NOMO-1 treated with dmso at 0.1 percent for 144 hours (cell line): ENCODE results near the gene STX3.
A peak's percentile ranks its signal among the peaks of the same experiment; 100 is the strongest.

ENCODE experiments used
- DNase-seq: peaks from one replicate; lab custom pipeline; 2025; ENCODE audit not compliant: unreplicated experiment; lab: John Stamatoyannopoulos, UW

STX3 gene

DNA sequence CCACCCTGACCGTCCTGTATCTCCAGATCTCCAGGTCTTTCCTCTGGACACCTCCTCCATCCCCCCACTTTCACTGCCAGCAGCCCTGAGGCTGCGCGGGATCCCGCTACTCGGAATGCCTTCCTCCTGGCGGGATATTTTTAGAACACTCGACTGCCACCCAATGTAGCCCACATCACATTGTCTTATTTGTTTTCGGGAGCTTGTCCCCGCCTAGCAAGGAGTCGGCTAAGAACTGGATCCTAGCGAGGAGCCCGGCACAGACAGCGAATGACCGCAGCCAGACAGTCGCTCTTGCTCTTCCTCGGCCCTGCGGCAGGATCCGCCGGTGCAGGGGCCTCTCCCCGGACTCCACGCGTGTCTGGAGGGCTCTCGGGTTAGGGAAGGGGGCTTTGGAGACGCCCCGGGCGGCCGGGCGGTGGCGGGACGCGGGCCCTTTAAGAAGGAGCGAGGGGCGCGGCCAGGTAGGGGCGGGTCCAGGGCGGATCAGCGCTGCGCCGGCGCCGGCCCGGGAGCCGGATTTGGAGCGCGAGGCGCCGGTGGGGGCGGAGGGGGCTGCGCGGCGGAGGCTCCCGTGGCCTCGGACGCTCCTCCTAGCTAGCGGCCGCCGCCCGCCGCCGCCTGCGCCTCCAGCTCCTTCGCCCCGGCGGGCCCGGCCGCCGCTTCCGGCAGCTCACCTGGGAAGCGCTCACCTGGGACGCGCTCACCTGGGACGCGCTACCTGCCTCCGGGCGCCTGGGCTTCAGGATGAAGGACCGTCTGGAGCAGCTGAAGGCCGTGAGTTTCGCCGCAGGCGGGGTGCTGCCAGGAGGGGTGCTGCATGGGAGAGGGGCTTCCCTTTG is at the start of gene STX3:
TSS of gene STX3 (plus strand) at position 518 of the 842 bp plus-strand sequence. CDS start at position 748, 230 bp downstream.
- peak; percentile 58 for DNase-seq

DNA sequence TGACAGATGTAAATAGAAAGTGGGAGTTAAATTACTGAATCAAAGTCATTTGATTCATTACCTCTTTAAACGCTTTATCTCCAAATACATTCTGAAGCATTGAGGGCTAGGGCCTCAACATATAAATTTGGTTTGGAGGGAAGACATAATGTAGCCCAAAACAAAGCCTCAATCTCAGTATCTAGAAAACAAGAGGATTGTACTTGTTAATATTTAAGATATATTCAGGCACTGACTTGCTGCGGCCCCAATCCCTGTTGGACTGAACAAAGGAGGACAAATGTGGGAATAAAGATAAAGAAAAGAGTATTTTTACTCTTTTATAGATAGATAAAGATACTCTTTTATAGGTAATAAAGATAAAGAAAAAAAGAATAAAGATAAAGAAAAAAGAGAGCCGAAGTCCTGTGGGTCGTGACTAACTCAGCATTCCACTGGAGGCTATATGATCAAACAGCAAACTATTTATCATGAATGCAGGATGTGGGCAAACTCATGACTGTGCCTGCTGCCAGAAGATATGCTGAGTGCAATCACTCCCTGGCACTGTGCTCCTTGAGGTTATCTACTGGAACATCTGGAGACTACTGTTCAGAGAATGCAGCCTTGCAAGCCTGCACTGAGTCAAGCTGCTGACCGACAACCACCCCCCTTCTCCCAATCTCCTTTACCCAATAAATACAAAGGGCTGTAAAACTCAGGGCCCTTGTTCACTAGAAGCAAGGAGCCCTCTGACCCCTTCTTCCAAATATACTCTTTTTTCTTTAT is 48.5 kb upstream of the STX3 start:
- DNase-seq, result no peak

DNA sequence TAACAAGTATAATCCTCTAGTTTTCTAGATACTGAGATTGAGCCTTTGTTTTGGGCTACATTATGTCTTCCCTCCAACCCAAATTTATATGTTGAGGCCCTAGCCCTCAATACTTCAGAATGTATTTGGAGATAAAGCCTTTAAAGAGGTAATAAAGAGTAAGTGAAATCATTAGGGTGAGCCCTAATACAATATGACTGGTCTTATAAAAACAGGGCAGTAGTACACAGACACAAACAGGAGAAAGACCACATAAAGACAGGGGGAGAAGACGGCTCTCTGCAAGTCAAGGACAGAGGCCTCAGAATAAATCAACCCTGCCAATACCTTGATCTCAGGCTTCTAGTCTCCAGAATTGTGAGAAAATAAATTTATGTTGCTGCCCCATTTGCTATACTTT is 47.8 kb upstream of the STX3 start:
- DNase-seq, result no peak

DNA sequence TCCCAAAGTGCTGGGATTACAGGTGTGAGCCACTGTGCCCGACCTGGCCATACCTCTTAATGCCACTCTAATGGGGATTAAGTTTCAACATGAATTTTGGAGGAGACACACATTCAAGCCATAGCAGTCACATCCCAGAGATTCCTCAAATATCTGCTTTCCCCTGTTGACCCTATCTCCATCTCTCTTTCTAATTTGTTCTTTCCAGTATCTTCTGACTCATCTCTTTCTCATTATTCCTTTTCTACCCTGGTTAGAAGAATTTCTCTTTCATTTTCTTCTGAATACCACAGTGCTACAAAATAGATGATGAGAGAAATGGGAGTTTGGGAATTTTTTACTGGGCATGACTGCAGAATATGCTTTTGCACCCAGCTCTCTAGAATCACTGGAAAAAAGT is 46.6 kb upstream of the STX3 start:
- DNase-seq, result no peak

DNA sequence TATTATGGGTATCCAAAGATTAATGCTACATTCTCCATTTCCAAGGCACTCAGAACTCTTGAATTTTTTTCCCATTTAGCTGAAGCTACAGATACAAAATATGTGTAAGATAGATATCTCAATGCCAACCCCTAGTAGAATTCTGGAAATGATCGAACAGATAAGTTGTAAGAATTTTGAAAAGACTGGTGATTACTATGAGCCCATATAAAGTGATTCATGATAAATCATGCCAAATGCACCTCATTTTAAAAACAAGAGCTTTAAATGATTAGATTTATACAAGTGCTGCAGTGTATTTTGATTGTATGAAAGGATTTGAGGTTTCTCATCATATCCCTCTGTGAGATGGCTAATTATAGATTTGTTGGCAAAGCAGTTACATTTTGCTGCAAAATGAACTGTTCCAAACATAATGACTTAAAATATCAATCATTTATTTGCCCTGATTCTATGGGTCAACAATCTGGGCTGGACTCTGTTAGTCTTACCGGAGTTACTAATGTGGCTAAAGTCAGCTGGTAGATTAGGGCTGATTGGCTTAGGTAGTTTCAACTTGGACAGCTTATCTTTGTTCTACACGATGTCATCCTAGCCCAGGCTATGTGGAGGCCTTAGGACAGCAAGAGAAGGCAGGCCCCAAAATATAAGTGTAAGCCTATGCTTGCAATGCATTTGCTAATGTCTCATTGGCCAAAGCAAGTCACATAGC is 44.9 kb upstream of the STX3 start:
- no peak for DNase-seq

GRCh38 chr11:59713745-59714144 is 41.4 kb upstream of the STX3 start, which contains the start of gene OR10V1:
OR10V1 (minus strand) TSS chr11:59713845; CDS start chr11:59713845, 0 bp downstream.
- no peak for DNase-seq

- DNase-seq, result no peak
Observed at GRCh38 chr11:59716051-59716450, 39.1 kb upstream of the STX3 start.

GRCh38 chr11:59719556-59719955 is 35.6 kb upstream of the STX3 start:
- no peak for DNase-seq

DNA sequence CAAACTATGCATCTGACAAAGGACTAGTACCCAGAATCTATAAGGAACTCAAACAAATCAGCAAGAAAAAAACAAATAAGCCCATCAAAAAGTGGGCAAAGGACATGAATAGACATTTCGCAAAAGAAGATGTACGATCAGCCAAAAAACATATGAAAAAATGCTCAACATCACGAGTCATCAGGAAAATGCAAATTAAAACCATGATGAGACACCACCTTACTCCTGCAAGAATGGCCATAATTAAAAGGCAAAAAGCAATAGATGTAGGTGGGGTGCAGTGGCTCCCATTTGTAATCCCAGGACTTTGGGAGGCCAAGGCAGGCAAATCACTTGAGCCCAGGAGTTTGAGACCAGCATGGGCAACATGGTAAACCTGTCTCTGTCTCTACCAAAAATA is 31.1 kb upstream of the STX3 start:
- no peak for DNase-seq

DNA sequence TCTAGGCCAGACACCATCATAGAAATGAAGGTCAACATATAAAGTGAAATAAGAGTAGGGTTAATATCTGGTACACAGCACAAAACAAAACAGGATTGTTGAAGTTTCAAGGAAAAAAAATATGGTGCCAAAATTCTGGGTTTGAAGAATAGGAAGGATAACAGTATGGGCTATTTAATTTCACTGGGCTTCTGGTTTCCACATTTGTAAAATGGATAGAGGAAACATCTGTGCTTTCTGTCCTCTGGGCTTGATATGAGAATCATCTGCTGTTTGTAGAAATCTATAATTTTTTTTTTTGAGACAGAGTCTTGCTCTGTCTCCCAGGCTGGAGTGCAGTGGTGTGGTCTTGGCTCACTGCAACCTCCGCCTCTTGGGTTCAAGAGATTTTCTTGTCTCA is 27.8 kb upstream of the STX3 start:
- no peak for DNase-seq

GRCh38 chr11:59728154-59728553 is 27.0 kb upstream of the STX3 start:
- no peak for DNase-seq

- peak; percentile 35 for DNase-seq
Observed at GRCh38 chr11:59728913-59729312, 26.3 kb upstream of the STX3 start.

- DNase-seq, result no peak
Observed at GRCh38 chr11:59729834-59730233, 25.3 kb upstream of the STX3 start.

- no peak for DNase-seq
Observed at GRCh38 chr11:59730896-59731565, 24.1 kb upstream of the STX3 start.

DNA sequence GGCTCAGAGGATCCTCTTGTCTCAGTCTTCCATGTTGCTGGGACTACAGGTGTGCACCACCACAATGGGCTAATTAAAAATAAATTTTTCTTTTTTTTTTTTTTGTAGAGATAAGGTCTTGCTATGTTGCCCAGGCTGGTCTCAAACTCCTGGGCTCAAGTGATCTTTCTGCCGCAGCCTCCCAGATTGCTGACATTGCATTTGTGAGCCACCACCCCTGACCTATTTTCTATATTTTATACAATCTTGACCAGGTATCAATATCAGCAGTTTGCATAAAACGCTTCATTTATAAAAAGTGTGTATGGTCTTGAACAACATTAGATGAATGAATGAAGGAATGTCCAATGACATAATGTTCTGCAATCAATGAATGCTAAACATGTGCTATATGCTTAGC is 9.1 kb upstream of the STX3 start:
- DNase-seq, result no peak

DNA sequence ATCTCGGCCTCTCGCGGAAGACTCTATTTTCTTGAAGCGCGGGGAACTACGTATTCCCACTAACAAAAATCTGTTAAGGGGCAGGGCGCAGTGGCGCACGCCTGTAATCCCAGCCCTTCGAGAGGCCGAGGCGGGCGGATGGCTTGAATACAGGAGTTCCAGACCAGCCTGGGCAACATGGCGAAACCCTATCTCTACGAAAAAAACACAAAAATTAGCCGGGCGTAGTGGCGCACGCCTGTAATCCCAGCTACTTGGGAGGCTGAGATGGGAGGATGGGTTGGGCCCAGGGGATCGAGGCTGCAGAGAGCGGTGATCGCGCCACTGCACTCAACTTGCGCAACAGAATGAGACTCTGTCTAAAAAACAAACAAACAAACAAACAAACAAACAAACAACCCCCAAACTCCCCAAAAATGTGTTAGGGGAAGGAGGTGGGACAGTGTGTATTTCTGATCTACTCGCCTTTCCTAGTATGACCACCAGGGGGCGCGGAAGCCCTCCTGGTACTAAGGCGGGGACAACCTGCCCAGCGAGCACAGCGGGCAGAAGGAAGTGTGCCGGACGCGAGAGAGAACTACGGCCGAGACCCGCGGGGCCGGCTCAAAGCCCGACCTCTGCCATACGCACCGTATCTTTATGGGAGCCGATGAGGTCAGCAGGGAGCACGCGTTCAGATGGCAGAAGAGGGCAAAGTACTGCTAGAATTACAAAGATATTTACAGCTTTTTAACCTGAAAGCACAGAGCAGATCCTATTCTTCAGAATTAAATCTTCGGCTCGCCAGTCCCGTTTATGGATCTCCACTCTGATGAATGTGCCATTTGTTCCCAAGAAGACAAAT is 1.3 kb upstream of the STX3 start:
- DNase-seq, result peak; percentile 70

GRCh38 chr11:59754494-59754858 is 700 bp upstream of the STX3 start:
- no peak for DNase-seq

DNA sequence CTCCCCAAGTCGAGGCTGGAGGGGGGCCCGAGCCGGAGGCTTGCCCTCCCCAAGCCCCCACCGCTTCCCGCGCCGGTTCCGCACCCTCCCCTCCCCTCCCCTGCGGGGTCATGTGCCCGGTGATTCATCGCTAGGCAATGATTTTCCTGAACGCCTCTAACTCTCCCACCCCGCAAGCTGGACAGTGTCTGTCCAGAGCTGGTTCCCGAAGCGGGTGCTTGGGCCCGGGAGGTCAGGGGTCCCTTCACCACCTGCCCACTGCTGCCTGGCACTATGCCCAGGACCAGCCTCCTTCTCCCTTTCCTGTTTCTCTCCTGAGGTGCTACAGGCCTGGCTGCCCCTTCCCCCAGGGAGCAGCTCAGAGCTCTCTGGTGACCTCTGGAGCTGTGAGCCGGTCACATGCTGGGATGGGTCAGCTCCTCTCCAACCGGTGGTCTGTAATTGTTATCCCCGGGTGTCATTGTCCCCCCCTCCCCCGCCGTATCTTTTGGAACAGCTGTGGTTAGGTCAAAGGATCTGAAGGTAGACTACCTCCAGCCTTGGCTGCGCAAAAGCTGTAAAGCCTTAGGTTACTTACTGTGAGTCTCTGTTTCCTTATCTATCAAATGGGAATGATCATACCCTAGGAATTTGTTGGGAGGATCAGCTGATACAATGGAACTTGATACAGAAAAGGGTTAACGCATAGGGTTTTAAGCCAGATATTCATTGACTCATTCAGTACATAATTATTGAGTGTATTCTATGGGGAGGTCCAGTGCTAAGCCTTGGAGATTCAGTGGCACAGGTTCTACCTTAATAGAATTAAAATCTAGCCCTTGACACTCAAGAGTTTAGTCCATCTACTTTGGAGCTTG is 753 bp downstream of the STX3 start:
- peak; percentile 30 for DNase-seq

- DNase-seq, result no peak
Observed at GRCh38 chr11:59756558-59756840, 1.3 kb downstream of the STX3 start.
